Suprapubic skin (tissue), 4 donors: ENCODE measurements around the gene TOLLIP. TPM values are rescaled to one million over a fixed set of nuclear protein-coding genes. Genes with fewer than 3 reads are reported as not detected.

Experiments used
- DNase-seq, 2 donors: peaks; one replicate each; pipeline ENCODE4 v3.0.0-alpha.2; 2019; ENCODE audit warnings: low spot score in 2 of 2
- H3K27ac ChIP-seq: fragments of 200-600 bp; sonication (generic); one replicate; pipeline ENCODE4 v1.5.1; 2019
- H3K27me3 ChIP-seq: fragments of 200-600 bp; sonication (generic); one replicate; pipeline ENCODE4 v1.5.1; 2019
- H3K36me3 ChIP-seq: fragments of 200-600 bp; sonication (generic); one replicate; pipeline ENCODE4 v1.5.1; 2019
- H3K4me1 ChIP-seq: fragments of 200-600 bp; sonication (generic); one replicate; pipeline ENCODE4 v1.5.1; 2019
- H3K4me3 ChIP-seq: fragments of 200-600 bp; sonication (generic); one replicate; pipeline ENCODE4 v1.5.1; 2019; ENCODE audit warnings: mild to moderate bottlenecking
- H3K9me3 ChIP-seq: fragments of 200-600 bp; sonication (generic); one replicate; pipeline ENCODE4 v1.5.1; 2019
- CTCF ChIP-seq, 2 donors: fragments of 200-600 bp in 1 of 2; fragments of 450-650 bp in 1 of 2; sonication (generic) in 1 of 2; IDR thresholded peaks; one replicate each; pipeline ENCODE4 v1.5.1; 2016 to 2019; ENCODE audit warnings: antibody characterized with exemption in 2 of 2, mild to moderate bottlenecking in 1 of 2, moderate library complexity in 1 of 2
- EP300 ChIP-seq: sonication (generic); formaldehyde crosslinking; IDR thresholded peaks from one replicate; pipeline ENCODE4 v1.6.1; 2017; ENCODE audit warnings: antibody characterized with exemption
- POLR2A ChIP-seq, 2 donors: fragments of 450-650 bp; IDR thresholded peaks; one replicate each; pipeline ENCODE4 v1.6.1; 2017; ENCODE audit warnings: antibody characterized with exemption in 2 of 2, mild to moderate bottlenecking in 2 of 2, moderate library complexity in 2 of 2
- POLR2AphosphoS5 ChIP-seq, 3 donors: sonication (generic); formaldehyde crosslinking; IDR thresholded peaks; one replicate each; pipeline ENCODE4 v1.6.1; 2017; ENCODE audit warnings: antibody characterized with exemption in 3 of 3
- WGBS: methylation state at CpG from one replicate; pipeline ENCODE4 v1.1.5; 2018; 5-methylcytosine and 5-hydroxymethylcytosine counted together
- total RNA-seq, 4 donors: library from RNA; depleted of rRNA; stranded (reverse); fragments of >200 nt; gene quantifications; one replicate each; pipeline ENCODE4 v1.1.0, GENCODE V29; 2016

Gene TOLLIP
- total RNA-seq, 4 donors from 2014 or later, result 96.6 to 105 (median 100) TPM

- WGBS, result 82% methylated on average over 4 of the region's 23 CpGs
- H3K4me3 ChIP-seq, result no peak overlapping the region
- H3K27me3 ChIP-seq, result peaks cover 40% of the 10 kb centered on the region
Observed at GRCh38 chr11:1234771-1235305, 74.6 kb downstream of the TOLLIP start.

GRCh38 chr11:1234054-1234720, 75.2 kb downstream of the TOLLIP start:
- peaks cover 13% of the 10 kb centered on the region for H3K4me1 ChIP-seq
- H3K4me3 ChIP-seq, result no peak overlapping the region
- H3K36me3 ChIP-seq, result no peaks in the 10 kb centered on the region
- WGBS, result 67% methylated on average over 12 of the region's 22 CpGs
- no peak for TF ChIP-seq POLR2A (IDR thresholded peaks at IDR 0.05)
- TF ChIP-seq POLR2AphosphoS5 (IDR thresholded peaks at IDR 0.05), result no peak
- TF ChIP-seq EP300, result no peak
- no peak for TF ChIP-seq CTCF (IDR thresholded peaks at IDR 0.05)
- H3K27me3 ChIP-seq, result peaks cover 46% of the 10 kb centered on the region
- no peak overlapping the region for H3K27ac ChIP-seq
- H3K9me3 ChIP-seq, result no peaks in the 10 kb centered on the region
- DNase-seq, result peak; percentile 61 to 66

More at GRCh38 chr11:1234771-1235305, 74.6 kb downstream of the TOLLIP start:
- no peaks in the 10 kb centered on the region for H3K36me3 ChIP-seq
- peaks cover 13% of the 10 kb centered on the region for H3K4me1 ChIP-seq
- no peak overlapping the region for H3K27ac ChIP-seq
- peak; percentile 50 to 76 for DNase-seq
- TF ChIP-seq POLR2AphosphoS5 (IDR thresholded peaks at IDR 0.05), result no peak
- no peak for TF ChIP-seq EP300
- no peak for TF ChIP-seq POLR2A (IDR thresholded peaks at IDR 0.05)
- TF ChIP-seq CTCF (IDR thresholded peaks at IDR 0.05), result no peak
- no peaks in the 10 kb centered on the region for H3K9me3 ChIP-seq

- no peaks in the 10 kb centered on the region for H3K9me3 ChIP-seq
Observed at GRCh38 chr11:1233351-1234053, 75.9 kb downstream of the TOLLIP start.

GRCh38 chr11:1232883-1233321, 76.5 kb downstream of the TOLLIP start:
- peaks cover 57% of the 10 kb centered on the region for H3K27me3 ChIP-seq
- TF ChIP-seq CTCF (IDR thresholded peaks at IDR 0.05) (no peak), POLR2A (IDR thresholded peaks at IDR 0.05) (no peak), EP300 (no peak), POLR2AphosphoS5 (IDR thresholded peaks at IDR 0.05) (no peak)
- H3K27ac ChIP-seq, result no peak overlapping the region
- H3K4me3 ChIP-seq, result no peak overlapping the region
- WGBS, result 100% methylated on average over 3 of the region's 30 CpGs
- H3K9me3 ChIP-seq, result no peaks in the 10 kb centered on the region
- peak in 1 of 2 donors; percentile 45 for DNase-seq
- H3K36me3 ChIP-seq, result no peaks in the 10 kb centered on the region
- peaks cover 13% of the 10 kb centered on the region for H3K4me1 ChIP-seq

More at GRCh38 chr11:1233351-1234053, 75.9 kb downstream of the TOLLIP start:
- no peak overlapping the region for H3K4me3 ChIP-seq
- H3K4me1 ChIP-seq, result peaks cover 13% of the 10 kb centered on the region
- 74% methylated on average over 9 of the region's 21 CpGs for WGBS
- no peaks in the 10 kb centered on the region for H3K36me3 ChIP-seq
- H3K27ac ChIP-seq, result no peak overlapping the region
- H3K27me3 ChIP-seq, result peaks cover 53% of the 10 kb centered on the region
- DNase-seq, result peak; percentile 52 to 60
- TF ChIP-seq EP300, result no peak
- no peak for TF ChIP-seq POLR2A (IDR thresholded peaks at IDR 0.05)
- no peak for TF ChIP-seq POLR2AphosphoS5 (IDR thresholded peaks at IDR 0.05)
- TF ChIP-seq CTCF (IDR thresholded peaks at IDR 0.05), result no peak
